Tibial nerve (tissue), 4 donors: ENCODE measurements around the gene DUSP28. TPM values are rescaled to one million over a fixed set of nuclear protein-coding genes. Genes with fewer than 3 reads are reported as not detected.

ENCODE experiments used
- DNase-seq, 2 donors: peaks; one replicate each; pipeline ENCODE4 v3.0.0-alpha.2; 2019; ENCODE audit warnings: low spot score in 2 of 2
- H3K27ac ChIP-seq, 4 donors: fragments of 200-600 bp; sonication (generic) in 3 of 4; one replicate each; pipeline ENCODE4 v1.5.1; 2017 to 2019; ENCODE audit warnings: mild to moderate bottlenecking in 1 of 4
- H3K27me3 ChIP-seq, 2 donors: fragments of 200-600 bp; sonication (generic) in 1 of 2; one replicate each; pipeline versions ENCODE4 v1.5.1 to v1.6.0; 2017 to 2019
- H3K36me3 ChIP-seq, 3 donors: fragments of 200-600 bp; sonication (generic); one replicate each; pipeline ENCODE4 v1.5.1; 2018 to 2019
- H3K4me1 ChIP-seq, 4 donors: fragments of 200-600 bp; sonication (generic) in 3 of 4; one replicate each; pipeline ENCODE4 v1.5.1; 2017 to 2019
- H3K4me3 ChIP-seq, 4 donors: fragments of 200-600 bp; sonication (generic) in 3 of 4; one replicate each; pipeline ENCODE4 v1.5.1; 2017 to 2019; ENCODE audit warnings: mild to moderate bottlenecking in 1 of 4, moderate library complexity in 1 of 4
- H3K9me3 ChIP-seq, 4 donors: fragments of 200-600 bp; sonication (generic) in 3 of 4; one replicate each; pipeline ENCODE4 v1.5.1; 2017 to 2019
- CTCF ChIP-seq, 5 experiments: fragments of 200-600 bp in 3 of 5; fragments of 450-650 bp in 2 of 5; sonication (generic) in 3 of 5; IDR thresholded peaks; one replicate each; pipeline ENCODE4 v1.5.1; 2016 to 2019; ENCODE audit warnings: antibody characterized with exemption in 5 of 5, mild to moderate bottlenecking in 3 of 5, moderate library complexity in 2 of 5
- EP300 ChIP-seq, 2 donors: sonication (generic); formaldehyde crosslinking; IDR thresholded peaks; one replicate each; pipeline ENCODE4 v1.6.1; 2017; ENCODE audit warnings: antibody characterized with exemption in 2 of 2, mild to moderate bottlenecking in 1 of 2
- POLR2A ChIP-seq, 2 donors: fragments of 450-650 bp; IDR thresholded peaks; one replicate each; pipeline ENCODE4 v1.6.1; 2017; ENCODE audit warnings: antibody characterized with exemption in 2 of 2, mild to moderate bottlenecking in 2 of 2, moderate library complexity in 2 of 2
- WGBS, 2 donors: methylation state at CpG; one replicate each; pipeline ENCODE4 v1.1.5; 2018; 5-methylcytosine and 5-hydroxymethylcytosine counted together
- total RNA-seq, 4 donors: library from RNA; depleted of rRNA; stranded (reverse); fragments of >200 nt; gene quantifications; one replicate each; pipeline ENCODE4 v1.1.0, GENCODE V29; 2016

Gene DUSP28
- total RNA-seq, 4 donors from 2014 or later: 4.5 to 16.1 (median 7.2) TPM

- Histone ChIP-seq H3K9me3 (no peaks in the 10 kb centered on the region), H3K4me1 (peaks cover 0 to 75% (median 30%) of the 10 kb centered on the region in 4 donors), H3K27ac (peak overlapping the region; percentile 32 to 95 (median 84)), H3K27me3 (no peaks in the 10 kb centered on the region), H3K36me3 (peaks cover 0 to 40% (median 0%) of the 10 kb centered on the region in 3 donors), H3K4me3 (peak overlapping the region; percentile 90 to 96 (median 93))
- no peak for DNase-seq
- 8 to 10% methylated on average over 18 to 40 of the region's 62 CpGs for WGBS, 2 donors
- TF ChIP-seq CTCF (IDR thresholded peaks at IDR 0.05): no peak
- TF ChIP-seq EP300 (IDR thresholded peaks at IDR 0.05): no peak
- no peak for TF ChIP-seq POLR2A (IDR thresholded peaks at IDR 0.05)
These were observed 27.0 kb downstream of the DUSP28 start for GRCh38 chr2:240586919-240587800.

GRCh38 chr2:240588006-240588655, 28.0 kb downstream of the DUSP28 start:
- Histone ChIP-seq H3K4me1 (peaks cover 0 to 65% (median 30%) of the 10 kb centered on the region in 4 donors), H3K4me3 (peak overlapping the region in 2 of 4 donors; percentile 92 to 94)
- no peak for DNase-seq

GRCh38 chr2:240588669-240589068, 28.5 kb downstream of the DUSP28 start:
- no peak for TF ChIP-seq POLR2A (IDR thresholded peaks at IDR 0.05)
- TF ChIP-seq EP300 (IDR thresholded peaks at IDR 0.05): no peak
- no peak for TF ChIP-seq CTCF (IDR thresholded peaks at IDR 0.05)
- Histone ChIP-seq H3K36me3 (peaks cover 0 to 55% (median 0%) of the 10 kb centered on the region in 3 donors), H3K27ac (no peak overlapping the region), H3K27me3 (no peaks in the 10 kb centered on the region), H3K4me3 (no peak overlapping the region), H3K9me3 (no peaks in the 10 kb centered on the region), H3K4me1 (peaks cover 0 to 59% (median 30%) of the 10 kb centered on the region in 4 donors)
- 74 to 85% methylated on average over 4 of the region's 4 CpGs for WGBS, 2 donors
- no peak for DNase-seq

More at GRCh38 chr2:240588006-240588655, 28.0 kb downstream of the DUSP28 start:
- H3K27ac ChIP-seq: peak overlapping the region in 1 of 4 donors; percentile 95
- H3K27me3 ChIP-seq: no peaks in the 10 kb centered on the region
- TF ChIP-seq POLR2A (IDR thresholded peaks at IDR 0.05): no peak
- no peak for TF ChIP-seq CTCF (IDR thresholded peaks at IDR 0.05)
- no peak for TF ChIP-seq EP300 (IDR thresholded peaks at IDR 0.05)
- 75 to 83% methylated on average over 10 of the region's 10 CpGs for WGBS, 2 donors
- H3K36me3 ChIP-seq: peaks cover 0 to 49% (median 0%) of the 10 kb centered on the region in 3 donors
- no peaks in the 10 kb centered on the region for H3K9me3 ChIP-seq

- H3K9me3 ChIP-seq: no peaks in the 10 kb centered on the region
- H3K27me3 ChIP-seq: no peaks in the 10 kb centered on the region
- WGBS, 2 donors: 79 to 83% methylated on average over 14 of the region's 14 CpGs
- TF ChIP-seq EP300 (IDR thresholded peaks at IDR 0.05) (no peak), CTCF (IDR thresholded peaks at IDR 0.05) (no peak), POLR2A (IDR thresholded peaks at IDR 0.05) (no peak)
- DNase-seq: no peak
- H3K4me1 ChIP-seq: peaks cover 0 to 52% (median 26%) of the 10 kb centered on the region in 4 donors
- H3K27ac ChIP-seq: no peak overlapping the region
- no peak overlapping the region for H3K4me3 ChIP-seq
- H3K36me3 ChIP-seq: peaks cover 0 to 61% (median 0%) of the 10 kb centered on the region in 3 donors
These were observed 29.2 kb downstream of the DUSP28 start for GRCh38 chr2:240589375-240589774.
